GM21390 (cell line): Measurements from ENCODE around the gene NARS2.
"Not testable (repeated sequence)": the region's sequence is repeated elsewhere in the genome, so short reads cannot be mapped to it uniquely, and the experiment has no call there.

Experiments
- ATAC-seq: cut with Tn5 transposase; IDR thresholded peaks from one replicate; pipeline ENCODE4 v1.9.1; 2021; ENCODE audit not compliant: unreplicated experiment

Gene NARS2

GRCh38 chr11:78577495-78577894, 2.8 kb upstream of the NARS2 start:
- no peak for ATAC-seq

GRCh38 chr11:78576549-78577097, 2.0 kb upstream of the NARS2 start:
- no peak for ATAC-seq

- no peak for ATAC-seq
Observed at GRCh38 chr11:78575478-78575877, 814 bp upstream of the NARS2 start.

- no peak for ATAC-seq
Observed at GRCh38 chr11:78573681-78574080, 983 bp downstream of the NARS2 start.

GRCh38 chr11:78573271-78573670, 1.4 kb downstream of the NARS2 start:
- ATAC-seq, result no peak

- ATAC-seq, result no peak
Observed at GRCh38 chr11:78572394-78572793, 2.3 kb downstream of the NARS2 start.

- ATAC-seq, result no peak
Observed at GRCh38 chr11:78570031-78570430, 4.6 kb downstream of the NARS2 start.

- no peak for ATAC-seq
Observed at GRCh38 chr11:78567209-78567608, 7.5 kb downstream of the NARS2 start.

GRCh38 chr11:78564490-78565467, 9.9 kb downstream of the NARS2 start:
- peak; percentile 44 for ATAC-seq

- not testable (repeated sequence) for ATAC-seq
Observed at GRCh38 chr11:78564037-78564436, 10.6 kb downstream of the NARS2 start.

- ATAC-seq, result not testable (repeated sequence)
Observed at GRCh38 chr11:78563090-78563489, 11.6 kb downstream of the NARS2 start.

GRCh38 chr11:78562398-78562797, 12.3 kb downstream of the NARS2 start:
- no peak for ATAC-seq

GRCh38 chr11:78560826-78561484, 13.7 kb downstream of the NARS2 start:
- ATAC-seq, result no peak

- no peak for ATAC-seq
Observed at GRCh38 chr11:78560153-78560552, 14.5 kb downstream of the NARS2 start.

GRCh38 chr11:78557236-78557635, 17.4 kb downstream of the NARS2 start:
- no peak for ATAC-seq

GRCh38 chr11:78555592-78555991, 19.1 kb downstream of the NARS2 start:
- ATAC-seq, result no peak

- ATAC-seq, result no peak
Observed at GRCh38 chr11:78552881-78553280, 21.8 kb downstream of the NARS2 start.

- not testable (repeated sequence) for ATAC-seq
Observed at GRCh38 chr11:78552139-78552538, 22.5 kb downstream of the NARS2 start.

- ATAC-seq, result no peak
Observed at GRCh38 chr11:78551066-78551465, 23.6 kb downstream of the NARS2 start.

- no peak for ATAC-seq
Observed at GRCh38 chr11:78549624-78550409, 24.8 kb downstream of the NARS2 start.
